Activated CD8-positive, alpha-beta memory T cell treated with anti-CD3 and anti-CD28 coated beads, Interleukin-2, amount 50 U/mL, for 24 hours (primary cell): ENCODE data around the gene AIFM1.

Experiments
- DNase-seq: peaks from one replicate; pipeline ENCODE4 v3.0.0-alpha.2; 2020; ENCODE audit errors: extremely low read depth

AIFM1 gene

DNA sequence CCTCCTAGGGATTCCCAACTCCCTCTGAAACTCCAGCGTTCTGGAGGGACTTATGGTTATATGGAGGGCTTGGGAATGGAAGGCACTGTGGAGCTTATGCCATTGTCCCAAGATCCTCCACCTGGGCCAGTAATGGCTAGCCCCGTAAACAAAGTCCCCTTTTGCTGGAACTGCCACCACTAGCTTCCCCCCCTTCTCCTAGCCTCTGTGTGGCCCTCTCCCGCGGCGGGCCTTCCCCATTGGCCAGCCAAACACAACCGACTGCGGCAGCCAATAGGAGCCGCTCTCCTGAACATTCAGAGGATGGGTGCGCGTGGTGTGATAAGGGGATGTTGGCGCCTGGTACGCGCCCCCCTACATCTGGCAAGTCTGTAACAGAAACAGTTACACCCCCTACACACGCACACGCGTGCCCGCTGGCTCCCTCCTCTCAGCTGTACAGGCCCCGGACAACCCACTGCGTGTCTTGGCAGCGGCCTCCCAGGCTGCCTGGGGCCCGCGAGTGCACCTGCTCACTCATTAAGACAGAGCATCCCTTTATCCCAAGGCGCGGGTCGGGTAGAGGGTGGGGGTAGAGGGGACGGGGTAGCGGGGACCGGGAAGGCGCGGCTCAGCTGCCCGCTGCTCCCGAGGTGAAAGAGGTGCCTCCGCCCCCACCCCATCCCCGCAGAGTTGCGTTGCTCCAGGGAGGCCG, 5.3 kb upstream of the AIFM1 start:
- no peak for DNase-seq

DNA sequence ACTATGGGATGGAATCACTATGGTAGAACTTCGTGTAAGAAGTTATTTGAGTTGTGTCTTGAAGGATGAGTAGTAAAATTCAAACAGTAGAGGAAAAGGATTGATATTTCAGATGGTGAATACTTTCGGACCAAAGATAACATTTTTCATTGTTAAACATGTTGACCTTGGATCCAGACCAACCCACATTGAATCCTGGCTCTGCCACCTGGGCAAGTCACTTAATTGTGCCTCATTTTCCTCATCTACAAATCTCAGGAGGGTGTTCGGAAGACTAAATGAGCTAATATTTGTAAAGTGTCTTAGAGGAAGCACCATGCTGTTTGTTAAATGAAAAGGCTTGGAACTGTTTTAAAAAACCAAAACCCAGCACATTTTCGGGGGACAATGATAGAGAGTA, 1.4 kb upstream of the AIFM1 start:
- DNase-seq = no peak

GRCh38 chrX:130166503-130166777, 799 bp upstream of the AIFM1 start:
- no peak for DNase-seq

DNA sequence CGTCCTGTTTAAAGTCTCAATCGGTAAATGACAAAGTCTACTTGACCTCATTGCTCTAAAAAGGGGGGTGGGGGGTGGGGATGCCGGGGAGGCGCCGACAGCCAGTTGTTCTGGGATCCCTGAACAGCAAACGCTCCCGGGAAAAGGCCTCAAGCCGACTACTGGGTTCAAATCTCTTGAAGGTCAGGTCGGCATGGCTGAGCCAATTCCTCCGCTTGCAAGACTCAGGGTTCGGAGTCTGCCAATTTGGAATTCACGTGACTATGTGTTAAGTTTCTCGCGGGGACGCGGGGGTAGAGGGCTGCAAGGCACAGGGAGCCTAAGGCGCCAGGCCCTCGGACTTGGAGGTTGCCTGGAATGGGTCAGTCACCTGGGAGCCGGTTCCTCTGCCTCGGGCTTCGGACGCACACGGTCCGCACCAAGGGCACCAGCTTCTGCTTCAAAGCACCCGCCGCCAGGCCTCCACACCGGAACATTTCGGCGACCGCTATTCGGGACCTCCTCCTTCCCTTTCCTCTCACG, 399 bp downstream of the AIFM1 start:
- DNase-seq = no peak

GRCh38 chrX:130163398-130163797, 2.2 kb downstream of the AIFM1 start:
- no peak for DNase-seq

DNA sequence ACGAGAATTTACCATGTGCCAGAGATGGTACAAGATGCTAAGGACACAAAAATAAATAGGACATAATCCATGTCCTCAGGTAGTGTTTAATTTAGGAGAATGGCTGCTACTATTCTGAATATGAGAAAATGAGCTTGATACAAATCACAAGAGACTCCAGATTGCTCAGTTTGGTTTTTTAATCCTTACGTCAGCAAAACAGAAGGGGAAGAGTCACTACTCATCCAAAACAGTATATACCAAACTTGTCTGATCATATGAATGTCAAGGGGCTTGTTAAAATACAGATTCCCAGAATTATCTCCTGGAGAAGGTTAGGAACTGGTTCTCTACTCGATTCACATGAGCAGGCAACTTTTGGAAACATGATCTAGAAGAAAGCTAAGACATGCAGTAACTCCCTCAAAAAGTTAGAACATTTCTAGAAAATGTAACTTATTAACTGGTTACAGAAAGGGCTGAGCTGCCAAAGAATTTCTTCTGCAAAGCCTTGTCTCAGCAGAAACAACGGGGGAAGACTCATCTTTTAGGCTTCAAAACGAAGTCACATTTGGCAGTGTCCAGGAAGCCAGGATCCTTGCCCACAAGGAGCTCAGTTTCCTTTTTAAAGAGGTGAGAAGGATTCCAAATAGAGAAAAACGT, 3.4 kb downstream of the AIFM1 start:
- no peak for DNase-seq

DNA sequence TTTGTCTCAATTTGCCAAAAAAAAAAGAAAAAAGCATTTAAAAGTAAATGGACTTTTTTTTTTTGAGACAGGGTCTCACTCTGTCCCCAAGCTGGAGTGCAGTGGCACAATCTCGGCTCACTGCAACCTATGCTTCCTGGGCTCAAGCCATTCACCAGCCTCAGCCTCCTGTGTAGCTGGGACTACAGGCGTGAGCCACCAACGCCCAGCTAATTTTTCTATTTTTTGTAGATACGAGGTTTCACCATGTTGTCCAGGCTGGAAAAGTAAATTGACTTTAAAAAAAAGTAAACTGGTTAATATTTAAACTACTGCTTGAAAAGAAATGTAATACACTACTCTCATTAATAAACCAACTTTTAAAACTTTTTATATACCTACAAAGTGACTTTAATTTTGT, 5.9 kb downstream of the AIFM1 start:
- DNase-seq = no peak

DNA sequence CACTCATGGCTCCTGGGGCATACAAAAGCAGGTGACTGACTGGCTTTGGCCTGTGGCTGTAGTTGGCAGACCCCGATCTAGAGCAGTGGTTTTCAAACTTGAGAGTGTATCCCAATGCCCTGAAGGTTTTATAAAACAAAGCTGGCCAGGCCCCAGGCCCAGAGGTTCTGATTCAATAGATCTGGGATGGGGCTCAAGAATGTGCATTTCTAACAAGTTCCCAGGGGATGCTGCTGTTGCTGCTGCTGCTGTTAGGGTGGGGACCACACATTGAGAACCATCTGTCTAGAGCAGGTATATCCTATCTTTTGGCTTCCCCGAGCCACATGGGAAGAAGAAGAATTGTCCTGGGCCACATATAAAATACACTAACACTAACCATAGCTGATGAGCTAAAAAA, 7.3 kb downstream of the AIFM1 start:
- no peak for DNase-seq

DNA sequence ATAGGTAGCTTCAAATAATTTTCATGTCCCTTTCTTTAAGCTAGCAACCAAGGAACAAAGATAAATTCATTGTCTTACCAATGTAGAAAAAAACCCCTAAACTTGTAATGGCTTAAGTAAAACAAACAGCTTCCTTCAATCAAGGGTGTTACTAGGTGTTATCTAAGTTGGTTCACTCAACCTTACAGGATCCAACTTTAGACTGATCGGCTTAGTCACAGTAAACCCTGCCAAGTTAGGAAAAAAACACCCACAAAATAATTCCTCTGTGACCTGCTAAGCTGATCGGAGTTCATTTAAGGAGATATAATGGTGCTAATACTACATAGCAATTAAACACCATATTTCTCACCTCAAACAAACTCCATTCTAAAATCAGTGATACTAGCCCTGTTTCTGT, 10.1 kb downstream of the AIFM1 start:
- no peak for DNase-seq

DNA sequence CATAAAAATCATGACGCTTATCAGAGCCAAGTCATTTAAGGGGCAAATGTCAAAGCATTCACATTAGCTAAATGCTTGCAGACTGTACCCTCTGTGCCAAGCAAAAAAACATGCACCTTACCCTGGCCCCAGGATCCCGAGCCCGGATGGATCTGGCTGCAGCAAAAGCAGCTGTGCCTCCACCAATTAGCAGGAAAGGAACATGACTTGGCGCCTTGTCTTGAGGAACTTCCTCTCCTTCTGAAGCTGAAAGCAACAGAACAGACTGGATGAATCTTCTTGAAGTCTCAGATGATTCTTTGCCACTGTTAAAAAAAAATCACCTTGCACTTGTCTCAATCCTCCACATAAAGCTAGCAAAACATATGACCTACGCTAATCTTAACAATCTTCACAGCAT, 18.0 kb downstream of the AIFM1 start:
- no peak for DNase-seq

- DNase-seq = no peak
These were observed 20.5 kb downstream of the AIFM1 start for GRCh38 chrX:130145123-130145522.

GRCh38 chrX:130144509-130144908, 21.1 kb downstream of the AIFM1 start:
- no peak for DNase-seq

- DNase-seq = no peak
These were observed 26.0 kb downstream of the AIFM1 start for GRCh38 chrX:130139474-130140201.

- no peak for DNase-seq
These were observed 28.7 kb downstream of the AIFM1 start for GRCh38 chrX:130136961-130137360.

GRCh38 chrX:130136496-130136895, 29.1 kb downstream of the AIFM1 start:
- DNase-seq = no peak

DNA sequence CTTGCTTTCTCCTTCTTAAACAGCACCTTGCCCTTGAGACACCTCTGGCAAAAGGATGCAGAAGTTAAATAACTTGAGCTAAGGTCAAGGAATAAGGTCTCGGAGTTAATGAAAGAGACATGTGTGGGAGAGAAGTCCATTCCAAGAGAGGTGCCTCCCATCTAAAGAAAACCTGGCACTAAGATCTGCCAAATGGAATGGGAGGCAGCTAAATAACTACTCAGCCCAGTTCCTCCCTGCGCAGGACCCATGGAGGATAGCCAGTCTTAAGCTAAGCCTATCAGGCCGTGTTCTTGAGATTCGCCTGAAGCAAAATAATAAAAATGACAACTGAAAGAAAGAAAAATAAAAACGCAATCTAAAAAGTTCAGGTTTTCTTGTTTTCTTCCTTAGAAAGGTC, 34.7 kb downstream of the AIFM1 start:
- DNase-seq = no peak

GRCh38 chrX:130125091-130125874, 40.4 kb downstream of the AIFM1 start:
- DNase-seq = no peak

- no peak for DNase-seq
These were observed 41.1 kb downstream of the AIFM1 start for GRCh38 chrX:130124577-130124976.

DNA sequence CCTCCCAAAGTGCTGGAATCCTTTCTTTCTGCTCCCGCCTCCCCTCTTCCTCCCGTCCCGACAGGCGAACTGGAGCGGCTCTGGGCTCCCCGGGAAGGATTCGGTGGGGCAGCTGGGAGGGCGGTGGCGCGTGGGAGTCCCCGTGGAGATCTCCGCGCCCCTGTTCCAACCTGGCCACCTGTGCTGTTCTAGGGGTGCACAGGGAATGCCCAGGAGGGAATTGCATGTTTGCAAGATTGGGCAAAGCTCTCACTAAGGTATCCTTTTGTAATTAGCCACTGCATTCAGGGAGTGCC, 44.2 kb downstream of the AIFM1 start:
- DNase-seq = no peak

- no peak for DNase-seq
These were observed 44.7 kb downstream of the AIFM1 start for GRCh38 chrX:130120746-130121504.

GRCh38 chrX:130120321-130120731, 45.3 kb downstream of the AIFM1 start:
- no peak for DNase-seq
